Amygdala (tissue), 56 donors: Measurements from ENCODE around the gene UQCRQ.

Experiments
- DNase-seq, 56 donors: peaks; one replicate each; lab custom pipeline; 2025; lab: John Stamatoyannopoulos, UW

The UQCRQ gene

DNA sequence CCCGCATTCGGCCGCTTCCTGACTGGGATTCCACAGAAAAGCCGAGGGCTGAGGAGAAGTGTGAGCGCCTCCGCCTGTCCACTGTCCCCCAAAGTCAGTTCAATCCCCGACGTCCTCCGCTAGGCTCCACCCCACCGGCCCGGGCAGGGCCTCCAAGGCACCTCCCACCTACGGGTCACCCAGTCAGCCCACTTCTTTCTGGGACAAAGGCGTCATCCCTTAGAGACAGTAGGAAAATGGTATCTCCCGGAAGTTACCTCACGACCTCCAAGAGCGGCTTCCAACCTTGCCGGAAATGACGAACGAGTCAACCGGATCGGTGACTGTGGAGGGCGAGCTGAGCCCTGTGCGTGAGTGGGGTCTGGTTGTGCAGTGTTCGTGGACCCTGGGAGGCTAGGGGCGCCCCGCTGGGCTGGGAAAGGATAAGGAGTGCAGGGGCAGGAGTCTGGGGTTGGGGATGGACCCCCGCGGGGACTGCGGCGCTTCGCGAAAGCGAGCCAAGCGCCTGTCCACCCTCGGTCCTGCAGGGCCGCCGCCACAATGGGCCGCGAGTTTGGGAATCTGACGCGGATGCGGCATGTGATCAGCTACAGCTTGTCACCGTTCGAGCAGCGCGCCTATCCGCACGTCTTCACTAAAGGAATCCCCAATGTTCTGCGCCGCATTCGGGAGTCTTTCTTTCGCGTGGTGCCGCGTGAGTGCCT is at the start of gene UQCRQ, which contains the start of gene GDF9:
Gene UQCRQ, plus strand, starts transcription at position 301 of the 704 bp plus-strand sequence. Its CDS starts 240 bp downstream, at position 541.
Gene GDF9, minus strand, starts transcription at position 128 of the 704 bp plus-strand sequence. CDS start 1,936 bp downstream, outside the sequence.
- peak; percentile 66 to 99 (median 96) for DNase-seq

DNA sequence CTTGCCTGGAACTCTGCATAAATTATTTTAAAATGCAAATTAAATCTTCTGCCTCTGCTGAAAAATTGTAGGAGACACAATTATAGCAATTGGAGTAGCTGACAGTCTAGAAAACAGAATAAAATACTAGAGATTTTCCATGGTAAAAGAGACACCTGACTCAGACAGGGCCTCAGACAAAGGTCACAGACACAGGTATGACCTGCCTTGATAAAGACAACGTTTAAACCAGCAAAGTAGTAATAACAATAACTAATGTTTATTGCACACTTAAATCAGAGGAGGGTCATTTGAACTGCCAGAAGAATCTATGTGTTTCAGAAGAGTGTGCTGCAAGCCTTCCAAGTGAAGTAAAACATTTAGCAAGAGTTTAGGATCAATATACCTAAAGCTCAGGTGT is 49.4 kb upstream of the UQCRQ start:
- DNase-seq = no peak

DNA sequence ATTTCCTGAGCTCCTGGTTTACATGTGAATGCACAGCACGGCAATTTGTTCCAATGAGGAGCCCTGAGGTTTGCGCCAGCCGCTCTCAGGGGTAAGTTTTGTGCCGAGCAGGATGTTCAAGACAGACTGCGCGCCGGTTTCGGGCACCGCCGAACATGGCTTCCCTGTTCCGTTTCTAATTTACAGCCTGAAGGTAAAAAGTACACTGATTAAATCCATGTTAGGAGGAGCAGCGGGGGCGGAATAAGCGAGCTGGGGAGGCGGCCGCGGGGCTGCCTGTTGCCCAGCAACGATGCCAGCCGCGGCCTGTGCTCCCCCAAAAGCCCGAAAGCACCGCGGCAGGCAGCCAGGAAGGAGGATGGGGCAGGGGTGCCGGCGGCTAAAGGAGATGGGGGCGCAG is 47.0 kb upstream of the UQCRQ start:
- peak in 22 of 56 donors; percentile 25 to 62 (median 41) for DNase-seq

DNA sequence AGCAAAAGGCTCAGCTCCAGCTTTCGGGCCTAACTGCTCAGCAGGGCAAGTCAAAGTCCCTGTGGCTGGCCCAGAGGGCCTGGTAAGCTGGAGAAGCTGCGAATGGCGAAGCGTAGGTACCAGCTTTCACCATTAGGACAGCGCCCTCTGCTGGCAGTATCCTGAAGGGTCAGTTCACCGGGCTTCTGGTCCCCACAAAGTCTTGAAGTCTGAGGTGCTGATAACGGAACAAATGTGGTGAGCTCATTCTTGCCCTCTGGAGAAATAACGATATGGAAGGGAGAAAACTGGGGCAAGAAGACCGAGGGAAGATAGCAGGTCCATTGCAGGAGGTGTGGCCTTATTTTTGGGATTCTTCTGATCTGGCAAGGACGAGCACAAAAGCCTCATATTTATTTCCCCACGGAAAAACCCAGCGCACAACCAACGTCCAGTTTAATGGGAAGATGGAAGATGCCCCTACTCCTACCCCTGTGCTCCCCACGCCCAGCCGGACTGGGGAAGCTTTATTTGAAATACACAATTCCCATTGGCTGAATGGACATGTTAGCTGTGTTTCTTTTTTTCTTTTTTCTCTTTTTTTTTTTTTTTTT is 46.2 kb upstream of the UQCRQ start:
- peak in 55 of 56 donors; percentile 60 to 98 (median 88) for DNase-seq

DNA sequence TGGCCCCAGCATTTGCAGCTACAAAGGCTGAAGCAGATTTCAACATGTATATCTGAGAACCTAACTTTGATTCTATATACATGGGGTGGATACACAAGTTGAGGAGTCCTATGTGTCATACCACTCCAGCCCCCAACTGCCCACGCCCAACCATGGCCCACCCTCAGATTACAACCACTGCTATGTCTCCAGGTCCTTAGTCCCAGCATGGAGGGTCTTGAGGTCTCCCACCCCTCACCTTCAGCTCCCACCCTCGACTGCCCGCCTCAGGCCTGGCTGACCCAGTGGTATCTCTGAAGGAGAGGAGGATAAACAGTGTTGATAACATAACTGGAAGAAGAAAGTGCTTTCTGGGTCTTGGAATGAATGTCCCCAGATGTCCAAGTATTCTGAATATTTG is 45.1 kb upstream of the UQCRQ start:
- DNase-seq = peak in 5 of 56 donors; percentile 31 to 75 (median 70)

DNA sequence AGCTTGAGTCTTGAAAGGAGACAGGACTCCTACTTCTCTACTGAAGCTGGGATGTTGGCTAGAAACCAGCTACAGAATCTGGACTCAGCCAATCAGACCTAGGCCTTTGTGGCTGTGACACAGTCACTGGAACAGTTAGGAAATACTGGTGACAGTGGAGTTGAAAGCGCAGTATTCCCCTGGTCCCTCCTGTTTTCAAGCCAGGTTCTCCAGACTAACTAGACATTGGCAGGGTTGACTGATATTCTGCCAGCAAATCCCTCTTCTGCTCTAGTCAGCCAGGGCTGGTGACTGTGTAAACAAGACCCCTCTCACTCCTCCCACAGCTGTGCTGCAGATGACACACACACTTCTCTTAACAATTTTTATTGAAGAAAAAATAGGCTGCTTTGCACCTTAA is 44.7 kb upstream of the UQCRQ start:
- DNase-seq = peak in 34 of 56 donors; percentile 21 to 77 (median 49)

DNA sequence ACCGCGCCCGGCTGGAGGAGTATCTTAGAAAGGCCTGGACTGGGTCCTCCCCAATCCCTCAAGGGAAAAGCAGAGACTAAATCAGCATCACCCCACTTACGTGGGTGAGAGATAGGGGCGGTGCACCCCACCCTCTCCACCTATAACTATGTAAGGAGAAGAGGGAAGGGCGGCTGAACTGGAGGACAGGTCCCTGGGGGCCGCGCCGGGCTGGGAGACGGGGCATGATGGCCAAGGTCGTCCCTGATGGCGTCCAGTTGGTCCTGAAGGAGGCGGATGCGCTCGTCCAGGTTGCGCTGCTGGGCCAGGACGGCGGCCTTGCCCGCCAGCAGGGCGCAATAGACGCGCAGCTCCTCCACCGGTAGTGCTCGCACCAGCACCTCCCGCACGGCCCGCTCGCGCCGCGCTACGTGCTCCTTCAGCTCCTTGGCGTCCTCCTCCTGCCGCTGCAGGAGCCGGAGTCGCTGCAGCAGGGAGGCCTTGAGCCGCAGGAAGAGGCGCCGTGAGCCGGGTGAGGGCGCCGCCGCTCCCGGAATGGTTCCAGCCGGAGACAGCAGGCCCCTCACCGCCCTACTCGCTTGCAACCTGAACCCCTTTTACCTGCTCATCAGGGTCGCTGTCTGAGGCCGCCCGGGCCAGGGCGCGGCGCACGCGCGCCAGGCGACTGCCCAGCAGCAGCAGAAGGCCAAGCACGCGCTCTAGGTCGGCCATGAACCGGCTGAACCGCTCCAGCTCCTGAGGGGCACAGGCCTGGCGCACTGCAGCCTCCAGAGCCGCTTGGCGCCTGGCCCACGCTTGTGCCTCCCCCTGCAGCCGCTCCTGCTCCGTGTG is 43.6 kb upstream of the UQCRQ start:
- peak in 18 of 56 donors; percentile 23 to 62 (median 42) for DNase-seq

DNA sequence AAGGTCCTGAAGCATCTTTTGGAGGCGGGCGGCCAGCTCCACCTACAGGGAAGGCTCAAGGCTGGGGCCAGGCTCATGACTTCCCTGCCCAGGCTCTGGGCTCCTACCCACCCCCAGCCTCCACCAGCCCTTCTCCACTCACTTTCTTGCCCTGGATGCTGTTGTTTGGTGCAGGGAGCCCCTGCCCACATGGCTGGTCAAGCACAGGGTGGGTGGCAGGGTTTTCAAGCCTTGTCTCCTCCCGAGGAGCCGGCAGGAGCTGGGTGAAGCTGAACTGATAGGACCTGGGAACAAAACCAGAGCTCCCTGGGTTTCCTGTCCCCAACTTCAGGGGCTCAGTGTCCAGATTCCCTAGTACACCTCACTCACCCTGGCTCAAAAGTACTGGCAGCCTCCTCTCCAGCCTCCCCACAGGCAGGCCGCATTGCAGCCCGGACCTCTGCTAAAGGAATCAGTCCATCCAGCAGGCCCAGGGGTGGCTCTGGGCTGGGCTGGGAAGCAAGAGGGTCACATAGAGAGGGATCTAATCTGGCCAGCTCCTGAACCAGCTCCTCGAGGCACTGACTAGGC is 42.9 kb upstream of the UQCRQ start:
- DNase-seq = peak in 1 of 56 donors; percentile 57

DNA sequence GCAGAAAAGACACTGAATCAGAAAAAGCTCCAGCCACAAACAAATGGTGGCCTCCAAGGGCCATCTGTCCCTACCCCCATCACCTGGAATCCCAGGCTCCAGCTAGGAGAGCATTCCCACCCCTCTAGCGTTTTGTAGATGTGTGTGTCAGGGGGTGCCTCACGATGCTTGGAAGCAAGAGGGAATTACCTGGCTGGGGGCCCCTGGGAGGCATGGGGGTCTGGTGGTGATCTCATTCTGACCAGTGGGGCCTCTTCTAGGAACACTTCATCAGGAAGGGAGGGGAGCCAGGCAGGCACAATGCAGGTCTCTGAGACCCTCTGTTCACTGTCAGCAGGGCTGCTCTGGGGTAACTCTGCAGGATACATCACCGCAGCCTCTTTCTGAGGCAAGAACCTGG is 42.0 kb upstream of the UQCRQ start:
- no peak for DNase-seq

DNA sequence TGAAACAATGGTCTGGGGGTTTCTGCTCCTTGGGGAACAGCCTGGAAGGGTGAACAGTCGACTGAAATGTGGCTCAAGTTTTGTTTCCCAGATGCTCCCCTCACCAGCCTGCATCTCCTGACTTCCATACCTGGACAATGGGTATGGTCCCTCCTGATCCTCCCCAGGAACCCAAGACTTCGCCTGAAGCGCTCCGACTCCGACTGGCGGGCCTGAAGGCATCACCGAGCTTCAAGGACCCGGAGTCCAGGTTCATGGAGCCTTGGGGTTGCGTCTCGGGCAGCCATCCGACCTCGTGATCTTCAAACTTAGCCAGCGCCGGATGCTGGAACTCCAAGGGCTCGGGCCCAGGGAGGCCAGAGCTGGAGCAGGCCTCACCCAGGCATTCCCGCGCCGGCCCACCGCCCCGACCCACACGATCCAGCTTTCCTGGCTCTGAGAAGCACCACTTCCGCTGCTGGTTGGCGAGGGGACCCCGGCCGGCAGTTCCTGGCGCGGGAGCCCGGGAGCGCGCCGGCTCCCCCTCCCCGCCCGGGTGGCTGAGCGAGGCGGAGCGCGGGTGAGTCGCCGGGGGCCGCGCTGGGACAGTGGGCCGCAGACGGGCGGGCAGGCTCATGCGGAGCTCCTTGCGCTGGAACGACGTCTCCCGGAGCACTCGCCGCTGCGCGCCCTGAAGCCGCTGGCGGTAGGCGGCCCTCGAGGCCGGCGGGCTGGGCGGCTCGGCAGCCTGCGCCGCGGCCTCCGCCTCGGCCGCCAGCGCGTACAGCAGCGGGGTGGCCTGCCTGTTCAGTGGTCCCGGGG is 41.2 kb upstream of the UQCRQ start:
- no peak for DNase-seq

DNA sequence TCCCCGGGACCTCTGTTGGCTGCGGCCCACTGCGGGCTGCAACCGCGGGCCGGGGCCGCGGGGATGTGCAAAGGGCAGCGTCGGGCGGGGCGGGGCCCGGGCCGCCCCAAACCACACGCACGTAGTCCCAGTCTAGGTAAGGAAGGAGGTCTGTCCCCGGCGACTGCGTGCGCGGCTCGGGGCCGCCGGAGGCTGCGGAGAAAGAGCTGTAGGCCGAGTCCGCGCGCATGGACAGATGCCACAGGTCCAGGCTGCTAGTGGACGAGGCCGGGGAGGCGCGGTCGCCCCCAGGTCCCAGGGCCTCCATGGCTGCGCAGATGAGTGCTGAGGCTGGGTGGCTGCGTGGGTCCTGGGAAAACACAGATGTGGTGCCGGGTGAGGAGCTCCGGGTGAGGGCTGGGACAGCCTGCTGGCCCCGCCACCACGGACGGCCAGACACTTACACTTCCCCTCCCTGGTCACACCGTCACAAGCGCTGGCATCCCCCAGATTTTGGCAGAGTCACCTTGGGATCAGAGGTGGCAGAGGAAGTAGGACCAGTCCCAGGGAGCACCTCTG is 40.5 kb upstream of the UQCRQ start:
- DNase-seq = no peak

DNA sequence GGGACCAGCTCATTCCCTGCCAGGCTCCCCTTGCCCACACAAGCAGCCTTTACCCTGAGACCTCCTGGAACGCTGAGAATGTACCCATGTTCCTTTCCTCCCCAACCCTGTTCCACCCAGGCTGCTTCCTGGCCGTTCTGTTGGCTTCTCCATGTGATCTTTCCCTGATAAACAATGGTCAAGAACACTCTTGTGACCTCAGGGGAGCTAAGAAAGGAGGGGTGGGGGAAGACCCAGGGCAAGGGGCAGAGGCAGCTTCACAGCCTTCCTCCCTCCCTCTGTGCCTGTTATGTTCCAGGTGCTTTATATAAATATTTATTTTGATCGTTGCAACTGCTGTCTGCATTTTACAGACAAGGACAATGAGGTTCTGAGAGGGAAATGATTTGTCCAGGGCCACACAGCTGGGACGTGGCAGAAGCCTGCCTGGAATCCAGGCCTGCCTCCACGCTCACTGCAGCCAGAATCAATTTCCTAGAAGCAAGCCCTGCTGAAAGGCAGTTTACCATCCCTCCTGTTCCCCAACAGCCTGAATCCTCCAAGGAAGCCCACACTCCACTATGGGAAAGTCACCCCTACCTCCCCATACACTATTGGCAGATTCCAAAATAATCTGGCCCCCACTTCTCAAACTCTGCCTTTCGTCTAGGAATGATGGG is 39.9 kb upstream of the UQCRQ start:
- no peak for DNase-seq

DNA sequence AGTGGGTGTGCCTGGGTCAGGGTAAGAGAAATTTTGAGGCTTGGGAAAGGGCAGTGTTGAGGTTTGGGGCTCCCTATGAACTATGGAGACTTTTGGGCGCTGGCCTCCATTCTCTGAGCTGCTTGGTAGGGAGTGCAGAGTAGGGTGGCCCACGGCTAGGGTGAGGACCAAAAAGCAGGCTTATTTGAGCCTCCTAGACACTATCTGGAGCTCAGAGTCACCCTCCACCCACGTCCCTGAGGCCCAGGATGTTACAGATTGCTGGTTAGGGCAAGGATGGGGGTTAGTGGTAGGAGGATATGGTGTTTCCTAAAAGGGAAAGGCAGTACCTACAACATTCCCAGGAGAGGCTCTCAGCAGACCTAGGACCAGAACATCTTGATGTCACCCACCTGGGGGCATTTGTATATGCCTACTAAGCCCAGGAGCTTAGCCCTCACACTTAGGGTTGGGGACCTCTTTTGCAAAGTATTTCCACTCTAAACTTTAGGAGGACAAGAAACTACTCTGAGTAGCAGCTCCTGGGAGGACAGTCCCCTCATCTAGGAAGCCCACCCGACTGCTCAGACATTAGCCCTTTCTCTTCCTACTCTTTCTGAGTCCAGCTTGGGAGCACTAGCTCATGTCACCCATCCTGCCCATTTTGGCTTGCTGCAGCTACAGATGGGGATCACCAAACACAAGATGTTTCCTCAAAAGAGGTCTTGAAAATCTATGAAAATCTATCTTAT is 38.3 kb upstream of the UQCRQ start:
- no peak for DNase-seq

DNA sequence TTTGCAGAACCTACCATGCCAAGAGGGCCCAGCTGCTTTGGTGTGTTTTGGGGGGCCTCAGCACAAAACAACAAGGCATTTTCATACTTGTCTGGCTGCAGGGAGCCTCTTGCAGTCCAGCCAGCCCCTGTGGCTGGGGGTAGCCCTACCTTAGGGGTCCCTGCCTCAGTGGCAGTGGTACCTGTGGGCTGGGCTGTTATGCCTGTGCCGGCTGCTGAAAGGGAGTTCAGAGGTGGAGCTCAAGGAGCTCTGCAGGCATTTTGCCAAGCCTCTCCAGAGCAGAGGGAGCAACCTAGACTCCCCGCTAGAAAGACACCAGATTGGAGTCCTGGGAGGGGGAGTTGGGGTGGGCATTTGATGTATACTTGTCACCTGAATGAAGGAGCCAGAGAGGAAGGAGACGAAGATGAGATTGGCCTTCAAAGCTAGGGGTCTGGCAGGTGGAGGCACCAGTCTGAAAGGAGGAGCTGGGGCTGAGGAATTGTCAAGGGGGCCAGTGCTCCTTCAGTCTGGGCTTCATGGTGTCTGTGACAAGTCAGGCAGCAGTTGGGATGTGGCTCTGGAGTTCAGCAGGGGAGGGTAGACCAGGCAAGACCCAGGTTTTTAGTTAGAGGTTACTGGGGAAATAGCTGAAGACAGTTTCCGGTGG is 37.5 kb upstream of the UQCRQ start:
- DNase-seq = no peak

DNA sequence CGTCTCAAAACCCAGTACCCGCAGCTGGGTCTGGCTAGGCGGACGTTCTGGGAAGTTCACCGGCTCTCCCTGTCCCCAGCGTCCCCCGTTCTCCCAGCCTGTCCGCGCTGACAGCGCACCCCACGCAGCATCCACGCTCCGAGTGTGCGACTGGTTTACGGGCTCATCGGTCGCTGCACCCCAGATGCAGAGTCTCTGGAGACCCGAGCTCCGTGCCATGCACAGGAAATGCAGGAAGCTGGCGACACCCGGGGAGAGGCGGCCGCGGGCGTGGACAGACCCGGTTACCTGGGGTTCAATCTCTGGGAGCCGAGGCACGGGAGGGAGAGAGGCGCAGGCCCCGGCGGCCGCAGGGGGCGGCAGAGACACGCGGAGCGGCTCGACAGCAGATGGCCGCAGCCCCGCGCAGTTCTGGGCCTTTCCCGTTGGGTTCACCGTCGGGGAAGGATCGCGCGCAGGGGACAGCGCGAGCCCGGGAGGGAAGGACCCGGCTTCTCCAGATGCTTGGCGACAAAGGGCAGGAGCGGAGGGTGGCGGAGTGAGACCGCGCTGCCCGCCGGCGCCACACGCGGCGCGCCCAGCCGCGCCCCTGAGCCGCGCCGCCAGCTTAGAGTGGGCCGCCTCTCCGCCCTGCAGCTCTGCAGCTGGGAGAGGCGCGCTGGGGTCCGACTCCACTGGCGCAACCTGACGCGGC is 36.6 kb upstream of the UQCRQ start:
- peak in 44 of 56 donors; percentile 18 to 81 (median 57) for DNase-seq

DNA sequence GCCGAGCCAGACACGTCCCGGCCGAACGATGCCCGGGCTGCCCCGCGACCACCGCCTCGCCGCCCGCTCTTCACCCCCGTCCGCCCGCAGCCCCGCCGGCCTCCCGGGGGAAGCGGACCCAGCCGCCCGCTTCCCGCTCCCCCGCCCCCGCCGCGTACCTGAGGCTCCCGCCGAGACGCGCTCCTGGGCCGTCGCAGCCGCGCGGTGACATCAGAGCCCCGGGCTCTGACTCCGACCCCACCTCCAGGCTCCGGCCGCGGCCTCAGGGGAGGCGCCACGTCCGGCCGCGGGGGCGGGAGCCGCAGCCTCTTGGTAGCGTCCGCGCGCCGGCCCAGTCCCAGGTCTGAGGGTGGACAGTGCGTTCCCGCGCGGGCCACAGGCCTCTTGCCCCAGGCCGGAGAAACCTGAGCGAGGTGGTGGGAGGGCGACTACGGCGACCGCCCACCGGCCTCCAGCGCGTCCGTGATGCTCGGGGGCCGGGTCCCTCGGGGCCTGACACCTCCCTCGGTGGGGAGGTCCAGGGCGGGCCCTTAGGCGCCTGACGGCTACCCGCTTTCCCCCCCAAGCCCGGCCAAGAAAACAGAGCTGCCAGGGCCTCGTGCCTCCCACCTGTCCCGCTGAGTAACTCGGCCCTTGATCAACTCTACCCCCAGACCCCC is 35.9 kb upstream of the UQCRQ start, which contains the start of gene SHROOM1:
Gene SHROOM1, minus strand, starts transcription at position 212 of the 659 bp plus-strand sequence. CDS start 4,507 bp downstream, outside the sequence.
- peak in 11 of 56 donors; percentile 23 to 63 (median 44) for DNase-seq
